IPS-11a (cell line): ENCODE measurements around the gene ZNF385A.

Experiments
- H3K4me3 ChIP-seq: one replicate; pipeline ENCODE4 v1.5.1; 2013; ENCODE audit warnings: low read depth, low read length, control low read depth

The ZNF385A gene, protein sequence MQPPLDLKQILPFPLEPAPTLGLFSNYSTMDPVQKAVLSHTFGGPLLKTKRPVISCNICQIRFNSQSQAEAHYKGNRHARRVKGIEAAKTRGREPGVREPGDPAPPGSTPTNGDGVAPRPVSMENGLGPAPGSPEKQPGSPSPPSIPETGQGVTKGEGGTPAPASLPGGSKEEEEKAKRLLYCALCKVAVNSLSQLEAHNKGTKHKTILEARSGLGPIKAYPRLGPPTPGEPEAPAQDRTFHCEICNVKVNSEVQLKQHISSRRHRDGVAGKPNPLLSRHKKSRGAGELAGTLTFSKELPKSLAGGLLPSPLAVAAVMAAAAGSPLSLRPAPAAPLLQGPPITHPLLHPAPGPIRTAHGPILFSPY

DNA sequence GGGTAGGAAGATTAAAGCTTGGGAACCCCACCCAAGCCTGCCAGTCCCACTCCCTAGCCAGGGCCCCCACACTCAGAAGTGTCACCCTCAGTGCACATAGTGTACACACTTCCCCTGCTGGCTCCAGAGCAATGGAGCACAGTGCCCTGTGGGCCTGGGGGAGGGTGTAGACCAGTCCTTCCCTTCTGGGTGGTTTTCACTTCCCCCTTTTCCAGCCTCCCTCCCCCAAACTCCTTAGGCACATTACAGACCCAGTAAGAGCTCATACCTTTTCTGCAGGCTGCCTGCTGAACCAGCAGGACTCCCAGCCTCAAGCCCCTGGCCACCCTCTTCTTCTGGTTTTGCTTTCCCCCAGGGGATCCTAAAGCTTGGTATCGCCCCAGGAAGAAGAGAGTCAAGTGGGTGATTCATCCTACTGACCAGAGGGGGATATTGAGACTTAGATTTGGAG, at the start of gene ZNF385A:
Gene ZNF385A, minus strand, starts transcription at position 143 of the 451 bp plus-strand sequence. CDS start 219 bp downstream, outside the sequence.
- no peak within 1 kb of the TSS for H3K4me3 ChIP-seq

GRCh38 chr12:54432815-54433164, 48.3 kb upstream of the ZNF385A start:
- H3K4me3 ChIP-seq: no peak overlapping the region

GRCh38 chr12:54431911-54432814, 47.6 kb upstream of the ZNF385A start:
- H3K4me3 ChIP-seq: no peak overlapping the region

- no peak overlapping the region for H3K4me3 ChIP-seq
Observed at GRCh38 chr12:54430471-54431069, 46.0 kb upstream of the ZNF385A start.

DNA sequence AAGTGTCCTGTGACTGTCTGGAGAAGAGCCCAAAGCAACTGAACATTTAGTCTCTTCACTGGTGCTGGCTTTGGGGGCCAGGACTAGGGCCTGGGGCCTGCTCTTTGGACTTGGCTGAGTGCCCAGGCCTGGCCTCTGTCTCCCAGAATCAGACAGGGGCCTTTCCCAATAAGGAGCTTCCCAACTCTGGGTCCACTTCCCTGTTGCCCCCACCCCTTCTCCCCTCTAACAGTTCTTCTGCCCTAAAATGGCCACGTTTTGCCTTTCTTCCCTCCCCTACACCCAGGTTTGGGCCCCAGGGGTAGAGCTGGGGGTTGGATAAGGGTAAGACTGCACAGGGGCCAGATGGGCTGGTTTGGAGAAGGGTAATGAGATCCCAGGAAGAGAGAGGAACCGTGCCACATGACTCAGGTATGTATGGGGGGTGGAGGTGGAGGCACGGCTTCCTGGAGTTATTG, 44.5 kb upstream of the ZNF385A start:
- no peak overlapping the region for H3K4me3 ChIP-seq

- no peak overlapping the region for H3K4me3 ChIP-seq
Observed at GRCh38 chr12:54428050-54429013, 43.8 kb upstream of the ZNF385A start.

DNA sequence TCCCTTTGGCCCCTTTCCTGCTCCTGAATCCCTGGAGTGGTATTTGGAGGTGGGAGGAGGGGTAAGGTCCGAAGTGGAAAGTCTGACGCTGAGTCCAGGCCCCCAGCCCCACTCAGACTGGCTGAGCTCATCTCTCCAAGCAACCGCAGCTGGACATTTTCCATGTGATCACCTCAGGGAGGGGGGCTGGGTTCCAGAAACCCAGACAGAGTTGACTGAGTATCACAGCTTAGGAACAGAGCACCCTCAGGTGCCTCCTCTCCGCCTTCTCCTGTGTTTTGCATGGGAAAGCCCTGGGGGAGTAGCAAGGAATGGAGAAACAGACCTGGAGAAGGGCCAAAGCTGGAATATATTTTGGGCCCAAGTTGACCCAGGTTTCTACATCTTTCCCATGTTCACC, 42.6 kb upstream of the ZNF385A start:
- H3K4me3 ChIP-seq: no peak overlapping the region

DNA sequence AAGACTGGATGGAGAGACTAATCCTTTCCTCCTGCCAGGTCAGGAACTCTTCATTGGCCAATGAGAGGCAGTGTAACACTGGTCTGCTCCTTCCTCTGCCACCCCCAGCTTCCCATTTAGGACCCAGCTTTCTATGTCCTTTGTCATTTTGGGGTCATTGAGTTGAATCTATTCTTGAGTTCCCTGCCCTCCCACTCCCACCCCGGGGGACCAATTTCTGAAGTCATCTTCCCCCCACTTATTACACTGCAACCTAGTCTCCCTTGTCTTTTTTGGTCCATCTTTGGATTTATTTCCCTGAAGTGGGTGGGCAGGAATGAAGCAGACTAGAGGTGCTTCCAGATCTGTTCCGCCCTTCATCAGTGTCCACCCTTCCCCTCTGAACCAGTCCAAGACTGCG, 42.2 kb upstream of the ZNF385A start:
- H3K4me3 ChIP-seq: no peak overlapping the region

DNA sequence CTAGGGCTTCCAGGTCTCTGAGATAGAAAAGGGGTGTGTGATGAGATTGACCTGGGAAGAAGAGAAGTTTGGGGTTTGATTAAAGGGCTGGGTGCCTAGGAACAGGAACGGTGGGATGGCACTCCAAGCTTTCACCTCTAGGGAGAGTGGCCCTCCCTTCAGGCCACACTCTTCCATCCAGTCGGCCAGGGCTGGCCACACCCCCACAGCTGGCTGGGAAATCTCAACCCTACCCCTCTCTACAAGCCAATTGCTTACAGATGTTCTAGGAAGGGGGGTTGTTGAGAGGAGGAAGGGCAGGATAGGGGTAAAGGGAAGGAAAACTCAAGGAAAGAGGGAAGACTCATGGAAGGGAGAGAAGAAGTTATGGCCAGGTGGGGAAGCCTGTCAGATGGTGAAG, 41.2 kb upstream of the ZNF385A start:
- no peak overlapping the region for H3K4me3 ChIP-seq

GRCh38 chr12:54424224-54424623, 39.7 kb upstream of the ZNF385A start:
- no peak overlapping the region for H3K4me3 ChIP-seq

DNA sequence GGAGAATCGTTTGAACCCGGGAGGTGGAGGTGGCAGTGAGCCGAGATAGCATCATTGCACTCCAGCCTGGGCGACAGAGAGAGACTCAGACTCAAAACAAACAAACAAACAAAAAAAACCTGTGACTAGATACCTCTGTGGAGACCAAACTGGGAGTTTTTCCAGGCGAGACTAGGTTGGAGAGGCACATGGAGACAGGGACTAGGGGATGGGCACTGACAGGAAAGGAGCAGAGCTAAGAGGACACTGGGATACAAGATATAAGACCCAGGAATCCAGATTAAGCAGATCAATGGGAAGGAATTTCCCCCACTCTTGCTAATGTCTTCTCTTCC, 39.2 kb upstream of the ZNF385A start:
- H3K4me3 ChIP-seq: no peak overlapping the region

DNA sequence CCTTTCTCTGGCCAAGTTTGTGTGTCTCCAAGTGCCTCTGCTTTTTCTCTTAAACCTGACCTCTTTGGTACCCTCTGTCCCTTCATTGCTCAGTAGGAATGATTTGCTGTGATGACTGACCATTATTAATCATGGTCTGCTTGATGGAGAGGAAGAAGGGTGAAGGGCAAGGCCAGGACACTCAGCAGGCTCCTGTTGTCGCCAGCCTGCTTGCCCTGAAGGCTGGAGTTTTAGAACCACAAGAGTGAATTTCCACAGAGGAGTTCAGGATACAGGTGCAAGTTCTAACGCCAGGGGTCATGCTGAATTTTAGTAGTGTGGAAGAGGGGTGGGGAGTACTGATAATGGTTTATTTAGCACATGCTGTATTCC, 37.3 kb upstream of the ZNF385A start:
- no peak overlapping the region for H3K4me3 ChIP-seq

- no peak overlapping the region for H3K4me3 ChIP-seq
Observed at GRCh38 chr12:54421175-54421878, 36.8 kb upstream of the ZNF385A start.

- H3K4me3 ChIP-seq: no peak overlapping the region
Observed at GRCh38 chr12:54420766-54421144, 36.2 kb upstream of the ZNF385A start.

- peak within 1 kb of the TSS; percentile 84 for H3K4me3 ChIP-seq
Observed at GRCh38 chr12:54419088-54419887, 34.8 kb upstream of the ZNF385A start, which contains the start of gene ITGA5. TSS of gene ITGA5 (minus strand) at chr12:54419266. CDS start at chr12:54419198, 68 bp downstream.

- H3K4me3 ChIP-seq: peak overlapping the region; percentile 84
Observed at GRCh38 chr12:54418441-54419087, 34.0 kb upstream of the ZNF385A start.

DNA sequence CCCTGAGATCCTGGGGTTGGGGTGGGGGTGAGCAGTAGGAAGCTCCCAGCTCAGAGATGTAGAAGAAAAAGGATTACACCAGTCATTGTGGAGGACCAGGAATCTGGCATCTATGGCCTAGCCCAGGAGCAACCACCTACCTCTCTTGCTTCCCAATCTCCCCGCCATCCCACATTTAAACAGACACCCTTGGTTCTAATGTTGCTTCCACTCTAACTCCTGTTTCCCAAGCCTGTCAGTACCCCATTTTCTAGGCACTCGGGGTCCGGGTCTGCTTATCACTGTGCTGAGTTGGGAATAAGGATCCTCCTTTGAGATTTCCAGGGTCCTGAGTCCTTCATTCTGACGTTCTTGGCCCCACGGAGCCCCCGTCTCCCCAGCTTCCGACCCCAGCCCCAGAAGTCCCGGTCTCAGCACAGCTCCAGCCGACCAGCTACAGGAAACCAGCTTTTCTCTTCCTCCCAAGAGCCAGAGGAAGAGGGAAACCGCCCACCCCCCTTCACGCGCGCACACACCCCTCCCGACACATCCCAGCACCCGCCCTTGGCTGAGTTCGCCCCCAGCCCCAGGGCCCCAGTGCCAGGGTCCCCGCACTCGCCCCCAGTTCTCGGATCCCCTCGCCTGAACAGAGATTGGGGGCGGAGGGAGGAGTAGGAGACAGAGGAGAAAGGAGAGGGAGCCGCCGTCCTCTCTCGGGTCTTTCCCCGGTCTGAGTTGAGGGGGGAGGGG, 33.3 kb upstream of the ZNF385A start:
- H3K4me3 ChIP-seq: peak overlapping the region; percentile 84
